HG02642 (cell line): Measurements from ENCODE around the gene P2RY14.
"Not testable (repeated sequence)": the region's sequence is repeated elsewhere in the genome, so short reads cannot be mapped to it uniquely, and the experiment has no call there.

ENCODE experiments used
- ATAC-seq: cut with Tn5 transposase; IDR thresholded peaks from one replicate; pipeline ENCODE4 v1.9.1; 2021; ENCODE audit warnings: mild to moderate bottlenecking; ENCODE audit not compliant: unreplicated experiment, poor library complexity

The P2RY14 gene

GRCh38 chr3:151265166-151265565 is 13.2 kb downstream of the P2RY14 start:
- no peak for ATAC-seq

DNA sequence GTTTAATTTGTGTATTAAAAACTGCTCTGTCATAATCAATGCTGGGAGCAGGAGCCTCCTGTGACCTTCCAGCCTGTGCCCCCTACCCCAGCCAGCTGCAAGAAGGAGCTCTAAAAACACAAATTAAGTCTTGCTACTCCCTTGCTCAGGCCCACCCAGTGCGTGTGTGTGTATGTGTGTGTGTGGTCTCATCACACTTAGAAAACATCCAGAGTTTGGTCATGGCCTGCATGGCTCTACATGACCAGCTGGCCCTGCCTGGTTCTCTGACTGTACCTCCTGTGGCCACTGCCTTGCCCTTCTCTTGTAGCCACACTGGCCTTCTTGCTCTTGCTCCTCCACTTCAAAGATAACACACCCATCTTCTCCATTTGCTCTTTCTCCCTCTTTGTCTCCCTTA is 13.7 kb downstream of the P2RY14 start:
- ATAC-seq = no peak

DNA sequence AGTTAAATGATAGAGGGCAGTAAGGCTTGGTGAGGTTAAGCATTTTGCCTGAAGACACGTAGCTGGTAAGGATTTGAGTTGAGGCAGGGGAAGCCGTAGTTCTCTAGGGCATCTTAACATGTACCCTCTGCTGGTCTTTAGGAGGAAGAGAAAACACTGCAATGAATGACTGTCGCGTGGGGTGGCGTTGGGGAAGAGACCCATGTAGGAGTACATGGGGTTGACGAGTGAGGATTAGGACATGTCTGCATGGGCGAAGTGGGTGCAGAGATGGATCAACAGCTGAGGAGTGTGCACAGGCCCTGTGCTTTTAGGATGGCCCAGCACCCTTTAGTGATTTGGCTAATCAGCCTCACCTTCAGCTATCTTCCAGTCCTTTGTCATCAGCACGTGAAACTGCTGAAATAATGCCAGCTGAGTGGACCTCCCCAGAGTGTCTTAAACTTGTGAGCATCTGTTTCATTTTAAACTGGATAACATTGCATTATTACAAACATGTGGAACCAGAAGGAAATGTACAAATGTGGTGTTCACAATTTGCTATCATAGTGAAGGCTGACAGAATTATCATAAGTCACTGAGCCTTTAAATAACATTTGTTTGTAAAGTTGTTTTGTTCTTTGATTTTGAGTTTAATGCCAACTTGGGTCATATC is 15.3 kb downstream of the P2RY14 start:
- ATAC-seq = no peak

DNA sequence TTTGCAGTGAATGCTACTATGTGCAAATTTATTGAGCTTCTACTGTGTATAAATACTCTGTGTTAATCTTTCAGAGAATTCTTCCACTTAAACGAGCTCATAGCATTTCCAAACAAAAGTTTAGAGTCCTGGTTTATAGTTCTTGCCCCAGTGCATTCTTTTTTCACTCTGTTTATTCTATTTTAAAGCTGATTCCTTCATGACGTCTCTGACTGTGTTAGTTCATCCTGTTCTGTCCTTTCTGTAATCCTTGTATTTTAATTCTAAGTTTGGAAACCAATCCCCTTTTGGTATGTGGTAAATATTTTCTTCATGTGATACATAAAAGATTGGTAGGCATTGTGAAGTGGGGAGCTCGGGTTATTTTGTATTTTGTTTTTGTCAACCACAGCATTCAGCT is 18.7 kb downstream of the P2RY14 start:
- no peak for ATAC-seq

GRCh38 chr3:151256749-151257148 is 21.6 kb downstream of the P2RY14 start:
- no peak for ATAC-seq

GRCh38 chr3:151248772-151249337 is 29.5 kb downstream of the P2RY14 start:
- ATAC-seq = no peak

DNA sequence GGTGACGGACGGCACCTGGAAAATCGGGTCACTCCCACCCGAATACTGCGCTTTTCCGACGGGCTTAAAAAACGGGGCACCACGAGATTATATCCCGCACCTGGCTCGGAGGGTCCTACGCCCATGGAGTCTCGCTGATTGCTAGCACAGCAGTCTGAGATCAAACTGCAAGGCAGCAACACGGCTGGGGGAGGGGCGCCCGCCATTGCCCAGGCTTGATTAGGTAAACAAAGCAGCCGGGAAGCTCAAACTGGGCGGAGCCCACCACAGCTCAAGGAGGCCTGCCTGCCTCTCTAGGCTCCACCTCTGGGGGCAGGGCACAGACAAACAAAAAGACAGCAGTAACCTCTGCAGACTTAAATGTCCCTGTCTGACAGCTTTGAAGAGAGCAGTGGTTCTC is 36.3 kb downstream of the P2RY14 start:
- not testable (repeated sequence) for ATAC-seq

GRCh38 chr3:151236736-151237135 is 41.6 kb downstream of the P2RY14 start:
- no peak for ATAC-seq

- no peak for ATAC-seq
Observed at GRCh38 chr3:151236316-151236715, 42.0 kb downstream of the P2RY14 start.

DNA sequence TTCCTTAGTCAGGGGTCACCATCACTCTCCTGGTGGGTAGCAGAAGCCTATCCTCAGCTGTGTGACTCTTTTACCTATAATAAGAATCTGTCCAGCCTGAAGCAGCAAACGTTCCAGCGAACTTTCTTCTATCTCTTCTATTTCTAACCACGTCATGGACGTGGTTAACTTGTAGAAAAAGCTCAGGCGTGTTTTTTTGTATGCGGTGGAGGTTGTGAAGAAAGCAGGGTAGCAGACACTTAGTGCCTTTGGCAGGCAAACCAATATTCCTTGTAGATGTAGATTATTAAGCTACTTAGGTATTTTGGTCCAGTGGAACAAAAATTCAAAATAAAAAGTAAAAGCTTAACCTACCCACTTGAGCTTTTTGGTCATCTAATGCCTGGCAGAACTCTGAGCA is 43.5 kb downstream of the P2RY14 start:
- no peak for ATAC-seq

DNA sequence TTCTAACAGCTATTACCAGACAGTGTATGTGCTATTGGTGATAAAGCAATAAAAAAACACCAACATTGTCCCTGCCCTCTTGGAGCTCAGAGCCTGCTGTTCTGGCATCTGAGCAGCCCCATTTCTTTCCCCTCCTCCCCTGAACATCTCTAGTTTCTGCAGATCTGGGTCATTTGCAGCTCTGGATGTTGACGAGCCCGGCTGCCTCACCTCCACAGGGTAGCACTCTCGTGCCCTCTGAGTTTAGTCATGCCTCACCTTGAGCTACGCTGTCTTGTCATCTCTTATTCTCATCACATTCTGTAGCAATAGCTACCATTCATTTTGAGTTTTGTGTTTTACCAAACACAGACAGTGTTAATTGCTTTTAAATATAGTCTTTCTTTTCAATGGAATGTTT is 45.4 kb downstream of the P2RY14 start:
- ATAC-seq = no peak

GRCh38 chr3:151232403-151232802 is 45.9 kb downstream of the P2RY14 start:
- ATAC-seq = not testable (repeated sequence)

DNA sequence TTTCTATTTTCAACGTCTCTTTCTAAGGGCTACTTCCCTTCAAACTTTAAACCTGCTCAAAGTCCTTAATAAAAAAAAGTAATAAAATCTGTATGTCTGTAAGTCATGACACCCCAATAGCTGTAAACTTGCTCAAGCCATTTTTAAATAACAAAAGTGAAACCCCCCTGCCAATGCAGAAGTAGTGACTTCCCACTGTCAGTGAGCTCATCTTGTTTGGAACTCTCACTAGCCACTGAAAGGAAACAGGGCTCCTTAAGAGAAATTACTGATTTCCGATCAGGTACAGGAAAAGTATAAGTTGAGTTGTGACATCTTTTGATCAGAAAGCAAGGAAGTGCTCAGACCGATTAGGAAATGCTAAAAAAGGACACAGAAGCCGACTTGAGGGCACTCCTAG is 47.7 kb downstream of the P2RY14 start:
- ATAC-seq = peak; percentile 55

- no peak for ATAC-seq
Observed at GRCh38 chr3:151228666-151229040, 49.7 kb downstream of the P2RY14 start.

- peak; percentile 90 for ATAC-seq
Observed at GRCh38 chr3:151227807-151228665, 50.3 kb downstream of the P2RY14 start.

DNA sequence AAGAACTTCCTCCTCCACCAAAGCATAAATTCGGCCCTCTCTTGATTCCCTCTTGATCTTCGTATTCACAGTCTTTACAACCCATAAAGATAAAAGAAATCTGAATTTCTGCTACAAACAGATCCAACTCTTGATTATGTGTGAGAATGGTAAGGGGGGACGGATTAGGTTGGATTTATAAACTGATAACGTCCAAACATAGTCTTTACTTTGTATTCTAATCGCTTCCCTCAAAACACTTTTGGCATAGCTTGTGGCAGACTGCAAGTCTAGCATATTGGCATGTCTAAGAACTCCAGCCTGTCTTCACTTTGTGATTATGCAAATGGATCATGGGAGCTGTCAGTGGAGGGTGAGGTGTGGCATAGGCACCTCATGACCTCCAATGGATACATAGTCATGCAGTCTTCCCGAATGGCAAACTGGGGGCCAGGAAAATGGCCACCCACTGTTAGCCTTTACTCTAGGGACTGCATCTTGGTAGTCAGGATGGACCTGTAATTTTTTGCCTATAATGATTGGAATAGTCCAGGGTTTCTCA is 51.0 kb downstream of the P2RY14 start:
- peak; percentile 37 for ATAC-seq

- ATAC-seq = no peak
Observed at GRCh38 chr3:151226825-151227224, 51.5 kb downstream of the P2RY14 start.

DNA sequence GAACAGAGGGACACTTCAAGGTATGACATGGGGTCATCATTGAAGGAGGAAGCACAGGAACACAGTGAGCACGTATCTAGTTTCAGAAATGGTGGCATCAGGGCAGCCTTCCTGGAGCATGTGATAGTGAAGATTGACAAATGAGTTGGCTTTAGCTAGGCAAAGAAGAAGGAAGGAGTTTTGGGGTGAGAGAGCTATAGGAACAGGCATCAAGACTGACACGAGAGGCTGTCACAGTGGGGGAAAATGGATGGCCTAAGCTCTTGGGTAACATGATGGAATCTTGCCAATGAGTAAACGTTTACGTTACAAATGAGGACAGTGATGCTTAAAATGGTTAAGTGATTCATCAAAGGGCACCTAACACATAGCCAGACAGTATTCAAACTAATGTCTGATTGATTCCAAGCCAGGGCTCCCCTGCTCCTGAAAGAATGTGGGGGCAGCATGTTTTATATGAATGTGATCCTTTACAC is 52.2 kb downstream of the P2RY14 start:
- no peak for ATAC-seq

- no peak for ATAC-seq
Observed at GRCh38 chr3:151225040-151225975, 53.0 kb downstream of the P2RY14 start.

GRCh38 chr3:151224268-151224866 is 54.0 kb downstream of the P2RY14 start:
- ATAC-seq = no peak
